GM04504 (cell line): ENCODE measurements around the gene ZNF107.
"Not testable (repeated sequence)": the region's sequence is repeated elsewhere in the genome, so short reads cannot be mapped to it uniquely, and the experiment has no call there.

ENCODE experiments used
- DNase-seq: peaks from one replicate; pipeline ENCODE4 v3.0.0-alpha.2; 2012; ENCODE audit warnings: low read depth

Gene ZNF107

DNA sequence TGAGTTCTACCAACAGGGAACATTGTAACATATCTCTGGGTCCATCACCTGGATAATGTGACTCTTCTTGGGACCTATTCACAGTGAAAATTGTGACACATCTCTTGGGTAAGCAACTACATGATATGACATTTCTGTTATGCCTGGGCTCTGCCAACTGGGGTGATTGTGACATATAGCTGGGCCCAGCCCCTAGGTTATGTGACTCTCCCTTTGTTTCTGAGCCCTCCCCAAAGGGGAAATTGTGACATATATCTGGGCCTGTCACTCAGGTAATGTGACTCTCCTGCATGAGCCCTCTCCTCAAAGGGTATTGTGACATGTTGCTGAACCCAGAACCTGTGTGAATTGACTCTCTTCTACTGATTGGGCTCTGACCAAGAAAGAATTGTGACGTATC lies 22.4 kb upstream of the ZNF107 start:
- DNase-seq, result no peak

DNA sequence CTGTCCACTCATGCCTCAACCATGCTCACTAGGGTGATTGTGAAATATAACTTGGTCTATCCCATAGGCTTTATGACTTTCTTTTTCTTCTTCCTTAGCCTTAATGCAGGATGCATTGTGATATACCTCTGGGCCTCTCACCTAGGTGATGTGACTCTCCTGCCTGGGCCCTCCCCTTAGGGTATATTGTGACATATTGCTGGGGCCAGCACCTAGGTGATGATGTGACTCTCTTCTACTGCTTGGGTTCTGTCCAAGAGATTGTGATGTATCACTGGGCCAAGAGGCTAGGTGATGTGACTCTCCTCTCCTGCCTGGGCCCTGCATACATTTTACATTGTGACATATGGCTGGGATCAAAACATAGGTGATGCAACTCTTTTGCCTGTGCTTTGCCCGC lies 14.7 kb upstream of the ZNF107 start:
- no peak for DNase-seq

DNA sequence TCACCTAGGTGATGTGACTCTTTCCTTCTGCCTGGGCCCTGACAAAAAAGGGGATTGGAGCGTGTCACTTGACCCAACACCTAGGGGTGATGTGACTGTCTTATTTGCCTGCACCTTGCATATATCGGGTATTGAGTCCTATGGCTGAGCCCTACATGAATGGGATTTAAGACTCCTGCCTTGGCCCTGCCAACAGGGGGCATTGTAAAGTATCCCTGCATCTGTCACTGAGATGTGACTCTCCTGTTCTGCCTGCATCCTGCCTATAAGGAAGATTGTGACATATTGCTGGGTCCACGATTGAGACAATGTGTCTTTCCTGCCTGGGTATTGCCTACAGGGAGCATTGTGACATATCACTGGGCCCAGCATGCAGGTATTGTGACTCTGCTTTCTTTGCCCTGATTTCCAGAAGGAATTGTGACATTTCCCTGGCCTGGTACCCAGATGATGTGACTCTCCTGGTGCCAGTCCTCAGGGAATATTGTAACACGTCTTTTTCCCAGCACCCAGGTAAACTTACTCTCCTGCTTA lies 14.2 kb upstream of the ZNF107 start:
- no peak for DNase-seq

DNA sequence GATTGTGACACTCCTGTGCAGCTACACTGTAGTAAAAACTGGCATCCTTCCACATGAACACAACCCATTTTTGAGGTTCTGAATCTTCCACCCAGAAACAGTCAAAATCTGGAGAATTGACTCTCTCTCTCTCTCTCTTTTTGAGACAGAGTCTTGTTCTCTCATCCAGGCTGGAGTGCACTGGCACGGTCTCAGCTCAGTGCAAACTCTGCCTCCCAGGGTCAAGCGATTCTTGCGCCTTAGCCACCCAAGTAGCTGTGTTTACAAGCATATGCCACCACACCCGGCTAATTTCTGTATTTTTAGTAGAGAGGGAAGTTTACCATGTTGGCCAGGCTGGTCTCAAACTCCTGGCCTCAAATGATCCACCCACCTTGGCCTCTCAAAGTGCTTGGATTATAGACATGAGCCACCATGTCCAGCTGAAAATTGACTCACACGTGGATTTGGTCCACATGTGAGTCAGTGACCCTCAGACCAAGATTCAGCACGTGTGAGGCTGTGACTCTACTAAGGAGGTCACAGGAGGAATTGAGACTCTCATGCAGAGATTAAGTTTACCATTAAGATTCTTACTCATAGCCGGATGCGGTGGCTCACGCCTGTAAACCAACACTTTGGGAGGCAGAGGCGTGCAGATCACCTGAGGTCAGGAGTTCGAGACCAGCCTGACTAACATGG lies 12.1 kb upstream of the ZNF107 start:
- DNase-seq, result no peak

DNA sequence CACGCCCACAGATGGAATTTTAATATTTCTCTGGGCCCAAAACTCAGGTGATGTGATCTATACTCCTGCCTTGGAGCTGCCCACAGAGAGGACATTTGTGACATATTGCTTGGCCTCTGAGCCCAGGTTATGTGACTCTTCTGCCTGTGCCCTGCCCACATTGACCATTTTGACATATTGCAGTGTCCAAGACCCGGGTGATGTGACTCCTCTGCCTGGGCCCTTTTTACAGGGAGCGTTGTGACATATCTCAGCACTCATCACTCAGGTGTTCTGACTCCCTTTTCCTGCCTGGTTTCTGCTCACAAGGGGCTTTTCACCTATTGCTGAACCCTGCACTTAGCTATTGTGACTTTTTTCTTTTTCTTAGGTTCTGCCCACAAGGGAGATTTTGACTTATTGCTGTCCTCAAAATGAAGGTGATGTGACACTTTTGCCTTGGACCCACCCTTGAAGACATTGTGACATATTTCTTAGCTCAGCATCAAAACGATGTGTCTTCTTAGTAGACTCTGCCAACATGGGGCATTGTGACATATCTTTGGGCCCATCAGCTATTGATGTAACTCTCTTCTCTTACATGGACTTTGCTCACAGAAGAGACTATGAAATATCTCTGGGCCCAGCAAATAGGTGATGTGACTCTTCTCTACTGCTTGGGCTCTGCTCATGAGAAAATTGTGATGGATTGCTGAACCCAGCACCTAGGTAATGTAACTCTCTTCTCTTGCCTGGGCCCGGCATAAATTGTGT lies 11.0 kb upstream of the ZNF107 start:
- DNase-seq, result no peak

DNA sequence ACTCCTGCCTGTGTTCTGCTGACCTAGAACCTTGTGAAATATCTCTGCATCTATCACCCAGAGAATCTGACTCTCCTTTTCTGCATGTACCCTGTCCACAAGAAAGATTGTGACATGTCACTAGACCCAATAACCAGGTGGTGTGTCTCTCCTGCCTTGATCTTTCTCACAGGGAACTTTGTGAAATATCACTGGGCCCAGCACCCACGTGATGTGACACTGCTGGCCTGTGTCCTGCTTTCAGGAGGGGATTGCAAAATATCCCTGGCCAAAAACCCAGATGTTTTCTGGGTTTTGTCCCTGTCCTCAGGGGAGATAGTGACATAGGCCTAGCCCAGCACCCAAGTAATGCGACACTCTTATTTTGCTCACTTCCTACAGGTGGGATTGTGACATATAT lies 10.1 kb upstream of the ZNF107 start:
- no peak for DNase-seq

DNA sequence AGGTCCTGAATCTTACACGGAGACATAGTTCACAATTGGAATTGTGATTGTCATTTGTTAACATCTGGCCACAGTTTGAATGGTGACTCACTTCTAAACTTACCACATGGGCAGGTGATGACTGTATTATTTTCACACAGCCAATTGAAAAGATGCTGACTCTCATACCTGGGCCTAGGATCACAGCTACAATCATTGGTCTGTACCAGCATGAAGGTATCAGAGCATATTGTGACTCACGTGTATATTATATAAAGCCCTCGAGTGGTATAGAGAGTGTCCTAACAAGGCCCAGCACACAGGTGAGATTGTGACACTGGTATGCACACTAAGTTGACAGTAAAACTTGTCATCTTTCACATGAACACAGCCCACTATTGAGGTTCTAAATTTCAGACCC lies 9.4 kb upstream of the ZNF107 start:
- no peak for DNase-seq

DNA sequence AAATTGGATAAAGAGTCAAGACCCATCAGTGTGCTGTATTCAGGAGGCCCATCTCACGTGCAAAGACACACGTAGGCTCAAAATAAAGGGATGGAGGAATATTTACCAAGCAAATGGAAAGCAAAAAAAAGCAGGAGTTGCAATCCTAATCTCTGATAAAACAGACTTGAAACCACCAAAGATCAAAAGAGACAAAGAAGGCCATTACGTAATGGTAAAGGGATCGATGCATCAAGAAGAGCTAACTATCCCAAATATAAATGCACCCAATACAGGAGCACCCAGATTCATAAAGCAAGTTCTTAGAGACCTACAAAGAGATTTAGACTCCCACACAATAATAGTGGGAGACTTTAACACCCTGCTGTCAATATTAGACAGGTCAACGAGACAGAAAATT lies 3.8 kb upstream of the ZNF107 start:
- not testable (repeated sequence) for DNase-seq

DNA sequence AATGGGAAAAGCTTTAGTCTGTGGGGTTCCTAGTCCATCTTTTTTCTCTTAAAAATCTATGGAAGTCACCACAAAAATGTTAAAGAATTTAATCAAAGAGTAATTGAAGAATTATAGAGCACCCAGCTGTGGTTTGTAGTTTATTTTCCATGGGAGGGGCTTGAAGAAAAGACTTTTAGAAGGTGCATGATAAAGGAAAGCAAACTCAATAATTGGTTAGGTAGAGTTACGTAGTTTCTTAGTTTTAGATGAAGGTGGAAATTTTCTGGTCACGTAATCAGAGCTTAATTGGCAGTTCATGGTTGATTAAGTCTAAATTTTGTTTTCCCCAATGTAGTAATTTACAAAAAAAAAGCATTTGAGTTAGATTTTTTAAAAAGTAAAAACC lies 724 bp downstream of the ZNF107 start:
- DNase-seq, result no peak

DNA sequence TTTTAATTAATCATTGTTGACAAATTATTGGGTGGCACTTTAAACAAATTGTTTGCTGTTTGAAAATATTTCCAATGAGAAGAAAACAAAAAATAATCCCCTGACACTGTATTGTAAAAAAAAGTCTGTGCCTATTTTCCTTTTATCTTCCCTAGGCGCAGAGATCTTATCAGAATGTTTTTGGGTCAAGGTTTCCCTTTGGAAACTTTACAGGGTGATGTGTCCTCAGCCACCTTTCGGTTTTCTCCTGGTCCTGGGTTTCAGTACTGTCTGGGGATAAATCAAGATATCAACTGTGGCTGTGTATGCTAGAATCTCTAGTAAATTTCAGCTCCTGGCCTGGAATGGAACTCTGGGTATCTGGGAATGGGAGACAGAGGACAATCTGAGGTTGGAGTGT lies 1.4 kb downstream of the ZNF107 start:
- DNase-seq, result no peak

DNA sequence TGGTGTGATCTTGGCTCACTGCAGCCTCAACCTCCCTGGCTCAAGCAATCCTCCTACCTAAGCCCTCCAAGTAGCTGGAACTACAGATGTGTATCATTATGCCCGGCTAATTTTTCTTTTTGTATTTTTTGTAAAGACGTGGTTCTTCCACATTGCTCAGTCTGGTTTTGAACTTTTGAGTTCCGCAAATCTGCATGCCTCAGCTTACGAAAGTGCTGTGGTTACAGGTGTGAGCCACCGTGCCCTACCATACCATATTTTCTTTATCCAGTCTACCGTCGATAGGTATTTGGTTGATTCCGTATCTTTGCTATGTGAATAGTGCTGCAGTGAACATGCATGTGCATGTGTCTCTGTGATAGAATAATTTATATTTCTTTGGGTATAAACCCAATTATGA lies 6.5 kb downstream of the ZNF107 start:
- no peak for DNase-seq

DNA sequence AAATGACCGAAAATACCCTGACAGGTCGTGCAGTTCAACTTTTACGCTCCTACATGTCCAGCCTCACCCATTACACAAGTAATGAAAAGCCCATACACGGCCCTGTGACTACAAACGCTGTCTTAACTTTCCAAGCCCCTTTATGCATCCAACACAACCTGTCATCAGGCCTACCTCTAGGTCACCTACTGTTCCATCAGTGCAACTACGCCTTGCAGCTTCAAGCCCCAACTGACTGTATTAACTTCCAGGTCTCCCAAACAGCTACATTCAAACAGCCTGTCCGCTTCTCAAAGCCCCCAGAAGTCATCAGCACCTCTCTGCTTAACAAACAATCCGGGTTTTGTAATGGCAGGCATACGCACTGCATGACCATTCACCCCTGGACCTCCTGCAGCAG lies 19.2 kb downstream of the ZNF107 start:
- DNase-seq, result no peak

DNA sequence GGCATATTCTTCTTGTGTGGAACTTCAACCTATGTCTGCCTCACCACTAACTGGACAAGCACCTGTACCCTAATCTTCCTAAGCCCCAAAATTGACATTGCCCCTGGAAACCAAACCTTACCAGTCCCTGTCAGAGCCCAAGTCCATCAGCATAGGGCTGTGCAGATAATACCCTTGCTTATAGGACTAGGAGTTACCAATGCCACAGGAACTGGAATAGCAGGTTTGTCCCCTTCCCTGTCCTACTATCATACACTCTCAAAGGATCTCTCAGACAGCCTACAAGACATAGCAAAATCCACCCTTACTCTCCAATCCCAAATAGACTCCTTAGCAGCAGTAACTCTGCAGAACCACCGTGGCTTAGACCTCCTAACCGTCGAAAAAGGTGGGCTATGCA lies 19.8 kb downstream of the ZNF107 start:
- DNase-seq, result no peak

DNA sequence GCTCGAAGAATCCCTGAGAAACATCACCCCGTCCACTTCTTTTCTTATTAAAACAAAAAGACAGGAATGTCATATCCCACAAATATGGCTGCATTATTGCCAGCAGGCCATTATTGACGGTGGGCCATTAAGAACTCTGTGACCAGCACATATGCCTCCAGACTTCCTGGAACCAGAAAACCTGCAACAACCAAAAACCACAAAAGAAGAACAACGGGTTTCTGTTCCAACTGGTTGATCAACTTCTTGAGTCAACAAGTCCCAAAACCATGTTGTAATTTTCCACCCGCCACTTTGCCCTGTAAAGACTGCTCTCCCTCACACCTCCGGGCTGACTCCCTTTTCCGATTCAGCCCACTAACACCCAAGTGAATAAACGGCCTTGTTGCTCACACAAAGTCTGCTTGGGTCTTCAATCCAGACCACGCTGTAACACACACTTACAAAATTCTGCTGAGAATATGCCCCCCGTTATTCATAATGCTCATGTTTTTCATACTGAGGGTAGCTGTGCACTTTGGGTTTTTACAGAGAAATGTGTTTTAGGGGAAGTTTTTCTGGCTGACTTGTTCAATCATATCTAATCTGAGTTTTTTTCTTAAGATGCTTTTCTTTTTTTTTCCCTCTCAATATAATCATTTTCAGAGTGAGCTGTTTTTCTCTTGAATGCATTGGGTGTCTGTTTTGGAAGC lies 20.7 kb downstream of the ZNF107 start:
- DNase-seq, result no peak

DNA sequence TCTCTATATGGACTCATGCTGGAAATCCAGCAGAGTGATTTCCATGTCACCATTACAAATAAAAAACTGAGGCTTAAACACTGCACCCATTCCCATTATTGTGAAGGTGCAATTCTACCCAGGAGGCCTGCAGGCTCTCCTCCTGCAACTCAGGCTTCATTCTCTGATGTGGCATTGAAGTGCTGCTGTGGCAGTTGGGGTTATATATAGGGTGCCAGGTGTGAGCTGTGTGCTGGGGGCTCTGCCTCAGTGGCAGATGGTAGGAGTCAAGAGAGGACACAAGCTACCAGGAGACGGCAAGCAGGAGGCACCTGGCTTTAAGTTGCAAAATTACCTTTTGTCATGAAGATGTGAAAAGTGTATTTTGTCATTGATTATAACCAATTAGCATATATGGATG lies 21.3 kb downstream of the ZNF107 start:
- DNase-seq, result no peak

DNA sequence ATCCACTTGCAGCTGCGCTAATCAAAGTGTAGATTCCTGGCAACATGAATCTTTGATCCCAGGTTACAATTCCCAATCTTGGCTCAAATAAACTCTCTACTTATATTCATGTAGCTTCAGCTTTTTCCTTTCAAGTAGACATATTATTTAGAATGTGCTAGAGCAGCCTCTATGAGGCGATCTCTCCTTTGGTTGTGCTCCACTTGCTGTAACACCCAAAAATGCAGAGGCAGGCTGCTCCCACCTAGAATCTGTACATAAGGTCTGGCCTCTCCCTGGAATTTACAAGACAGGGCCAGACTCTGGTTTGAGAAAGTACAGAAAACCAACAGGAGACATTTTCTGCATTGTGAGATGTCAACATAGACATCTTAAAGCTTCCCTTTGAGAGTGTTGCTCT lies 23.1 kb downstream of the ZNF107 start:
- no peak for DNase-seq

DNA sequence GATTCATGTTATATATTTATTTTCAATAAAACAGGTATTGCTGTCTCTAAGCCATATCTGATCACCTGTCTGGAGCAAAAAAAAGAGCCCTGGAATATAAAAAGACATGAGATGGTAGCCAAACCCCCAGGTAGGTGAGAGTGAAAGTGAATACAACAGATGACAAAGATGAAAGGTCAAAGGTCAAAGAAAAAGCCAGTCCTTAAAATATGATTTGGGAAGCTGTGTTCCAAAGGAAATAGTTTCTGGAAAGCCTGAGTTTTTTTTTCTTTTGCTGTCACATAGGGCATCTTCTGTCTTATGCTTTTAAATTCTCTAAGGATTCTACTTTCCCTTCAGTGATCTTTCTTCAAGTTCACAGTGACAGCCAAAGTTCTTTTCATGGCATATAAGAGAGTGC lies 25.9 kb downstream of the ZNF107 start:
- no peak for DNase-seq

DNA sequence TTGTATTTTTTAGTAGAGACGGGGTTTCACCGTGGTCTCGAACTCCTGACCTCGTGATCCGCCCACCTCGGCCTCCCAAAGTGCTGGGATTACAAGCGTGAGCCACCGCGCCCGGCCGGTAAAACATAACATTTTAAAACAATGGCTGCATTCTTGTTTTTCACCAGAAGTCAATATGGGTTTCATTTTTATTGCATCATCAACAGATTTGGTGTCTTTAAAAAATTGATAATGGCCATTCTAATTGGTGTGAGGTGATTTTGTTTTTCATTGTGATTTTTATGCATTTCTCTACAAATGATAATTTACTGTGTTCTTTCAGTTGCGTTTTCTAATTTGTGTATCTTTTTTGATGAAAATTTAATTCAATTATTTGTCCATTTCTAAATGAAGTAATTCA lies 31.9 kb downstream of the ZNF107 start:
- not testable (repeated sequence) for DNase-seq

DNA sequence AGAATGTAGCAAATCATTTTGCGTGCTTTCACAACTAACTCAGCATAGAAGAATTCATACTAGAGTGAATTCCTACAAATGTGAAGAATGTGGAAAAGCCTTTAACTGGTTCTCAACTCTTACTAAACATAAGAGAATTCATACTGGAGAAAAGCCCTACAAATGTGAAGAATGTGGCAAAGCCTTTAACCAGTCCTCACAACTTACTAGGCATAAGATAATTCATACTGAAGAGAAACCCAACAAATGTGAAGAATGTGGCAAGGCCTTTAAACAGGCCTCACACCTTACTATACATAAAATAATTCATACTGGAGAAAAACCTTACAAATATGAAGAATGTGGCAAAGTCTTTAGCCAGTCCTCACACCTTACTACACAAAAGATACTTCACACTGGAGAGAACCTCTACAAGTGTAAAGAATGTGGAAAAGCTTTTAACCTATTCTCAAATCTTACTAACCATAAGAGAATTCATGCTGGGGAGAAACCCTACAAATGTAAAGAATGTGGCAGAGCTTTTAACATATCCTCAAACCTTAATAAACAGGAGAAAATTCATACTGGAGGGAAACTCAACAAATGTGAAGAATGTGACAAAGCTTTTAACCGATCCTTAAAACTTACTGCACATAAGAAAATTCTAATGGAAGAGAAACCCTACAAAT lies 40.8 kb downstream of the ZNF107 start:
- no peak for DNase-seq

DNA sequence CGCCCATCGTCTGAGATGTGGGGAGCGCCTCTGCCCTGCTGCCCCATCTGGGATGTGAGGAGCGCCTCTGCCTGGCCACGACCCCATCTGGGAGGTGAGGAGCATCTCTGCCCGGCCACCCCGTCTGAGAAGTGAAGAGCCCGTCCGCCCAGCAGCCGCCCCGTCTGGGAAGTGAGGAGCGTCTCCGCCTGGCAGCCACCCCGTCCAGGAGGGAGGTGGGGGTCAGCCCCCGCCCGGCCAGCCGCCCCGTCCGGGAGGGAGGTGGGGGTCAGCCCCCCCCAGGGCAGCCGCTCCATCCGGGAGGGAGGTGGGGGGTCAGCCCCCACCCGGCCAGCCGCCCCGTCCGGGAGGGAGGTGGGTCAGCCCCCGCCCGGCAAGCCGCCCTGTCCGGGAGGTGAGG lies 52.0 kb downstream of the ZNF107 start:
- DNase-seq, result not testable (repeated sequence)

DNA sequence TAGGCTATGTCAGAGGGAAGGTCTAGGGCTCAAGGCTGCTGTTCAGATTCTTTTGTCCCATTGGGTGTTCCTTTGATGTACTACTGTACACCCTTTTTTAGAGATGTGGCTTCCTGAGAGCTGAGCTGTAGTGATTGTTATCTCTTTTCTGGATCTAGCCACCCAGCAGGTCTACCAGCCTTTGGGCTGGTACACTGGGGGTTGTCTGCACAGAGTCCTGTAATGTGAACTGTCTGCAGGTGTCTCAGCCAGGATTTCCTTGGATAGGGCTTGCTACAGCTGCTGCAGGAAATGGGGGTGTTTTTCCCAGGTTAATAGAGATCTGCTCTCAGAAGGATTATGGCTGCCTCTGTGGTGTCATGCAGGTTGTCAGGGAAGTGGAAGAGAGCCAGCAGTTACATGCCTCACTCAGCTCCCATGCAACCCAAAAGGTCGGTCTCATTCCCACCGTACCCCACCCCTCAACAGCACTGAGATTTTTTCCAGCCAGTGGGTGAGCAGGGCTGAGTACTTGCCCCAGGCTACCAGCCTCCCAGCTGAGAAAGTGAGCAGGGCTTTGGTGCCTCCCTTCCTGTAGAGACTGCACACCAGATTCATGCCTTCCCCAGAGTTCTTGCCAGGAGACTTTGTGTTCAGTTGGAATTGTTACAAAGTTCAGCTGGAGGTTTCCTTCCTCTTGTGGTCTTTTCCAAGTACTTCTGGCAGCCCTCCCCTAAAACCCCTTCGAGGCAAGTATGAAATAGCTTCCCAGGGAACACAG lies 63.3 kb downstream of the ZNF107 start:
- DNase-seq, result no peak
